Measurements from ENCODE around the gene GGA3.

DNA sequence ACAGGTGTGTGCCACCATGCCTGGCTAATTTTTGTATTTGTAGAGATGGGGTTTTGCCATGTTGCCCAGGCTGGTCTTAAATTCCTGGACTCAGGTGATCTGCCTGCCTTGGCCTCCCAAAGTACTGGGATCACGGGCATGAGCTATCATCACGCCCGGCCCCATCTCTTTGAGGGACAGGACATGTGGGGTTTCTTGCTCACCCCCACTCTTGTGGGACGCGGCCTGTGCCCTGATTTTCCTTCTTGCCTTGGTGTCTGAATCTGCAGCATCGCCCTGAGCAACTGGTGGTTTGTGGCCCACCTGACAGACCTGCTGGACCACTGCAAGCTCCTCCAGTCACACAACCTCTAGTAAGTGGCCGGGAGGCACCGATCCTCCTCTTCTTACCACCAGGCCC lies 30.3 kb downstream of the GGA3 start:
- TF ChIP-seq, protein P1, sequence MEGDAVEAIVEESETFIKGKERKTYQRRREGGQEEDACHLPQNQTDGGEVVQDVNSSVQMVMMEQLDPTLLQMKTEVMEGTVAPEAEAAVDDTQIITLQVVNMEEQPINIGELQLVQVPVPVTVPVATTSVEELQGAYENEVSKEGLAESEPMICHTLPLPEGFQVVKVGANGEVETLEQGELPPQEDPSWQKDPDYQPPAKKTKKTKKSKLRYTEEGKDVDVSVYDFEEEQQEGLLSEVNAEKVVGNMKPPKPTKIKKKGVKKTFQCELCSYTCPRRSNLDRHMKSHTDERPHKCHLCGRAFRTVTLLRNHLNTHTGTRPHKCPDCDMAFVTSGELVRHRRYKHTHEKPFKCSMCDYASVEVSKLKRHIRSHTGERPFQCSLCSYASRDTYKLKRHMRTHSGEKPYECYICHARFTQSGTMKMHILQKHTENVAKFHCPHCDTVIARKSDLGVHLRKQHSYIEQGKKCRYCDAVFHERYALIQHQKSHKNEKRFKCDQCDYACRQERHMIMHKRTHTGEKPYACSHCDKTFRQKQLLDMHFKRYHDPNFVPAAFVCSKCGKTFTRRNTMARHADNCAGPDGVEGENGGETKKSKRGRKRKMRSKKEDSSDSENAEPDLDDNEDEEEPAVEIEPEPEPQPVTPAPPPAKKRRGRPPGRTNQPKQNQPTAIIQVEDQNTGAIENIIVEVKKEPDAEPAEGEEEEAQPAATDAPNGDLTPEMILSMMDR (IDR thresholded peaks at IDR 0.05; ENCODE audit: low read depth, low read length): no peak
- TF ChIP-seq POLR2A (IDR thresholded peaks at IDR 0.05; ENCODE audit: extremely low read depth, insufficient read length): no peak
- TF ChIP-seq, protein P2, sequence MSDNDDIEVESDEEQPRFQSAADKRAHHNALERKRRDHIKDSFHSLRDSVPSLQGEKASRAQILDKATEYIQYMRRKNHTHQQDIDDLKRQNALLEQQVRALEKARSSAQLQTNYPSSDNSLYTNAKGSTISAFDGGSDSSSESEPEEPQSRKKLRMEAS (IDR thresholded peaks at IDR 0.05; ENCODE audit: low read depth, low read length): no peak

Data from NB4 (cell line).